Peyer's patch (tissue), 4 donors: ENCODE data around the gene CERS6.

Source experiments
- POLR2A ChIP-seq, 2 donors: fragments of 450-650 bp; IDR thresholded peaks; one replicate each; pipeline ENCODE4 v1.5.1; 2017; ENCODE audit warnings: antibody characterized with exemption in 2 of 2, mild to moderate bottlenecking in 2 of 2, moderate library complexity in 2 of 2
- TF ChIP-seq, protein P1 (sequence below), 6 experiments: fragments of 450-650 bp in 4 of 6; fragments of 200-600 bp in 2 of 6; sonication (generic) in 1 of 6; IDR thresholded peaks; one replicate each; pipeline ENCODE4 v1.5.1; 2017 to 2019; ENCODE audit warnings: antibody characterized with exemption in 6 of 6, mild to moderate bottlenecking in 3 of 6, moderate library complexity in 1 of 6

DNA sequence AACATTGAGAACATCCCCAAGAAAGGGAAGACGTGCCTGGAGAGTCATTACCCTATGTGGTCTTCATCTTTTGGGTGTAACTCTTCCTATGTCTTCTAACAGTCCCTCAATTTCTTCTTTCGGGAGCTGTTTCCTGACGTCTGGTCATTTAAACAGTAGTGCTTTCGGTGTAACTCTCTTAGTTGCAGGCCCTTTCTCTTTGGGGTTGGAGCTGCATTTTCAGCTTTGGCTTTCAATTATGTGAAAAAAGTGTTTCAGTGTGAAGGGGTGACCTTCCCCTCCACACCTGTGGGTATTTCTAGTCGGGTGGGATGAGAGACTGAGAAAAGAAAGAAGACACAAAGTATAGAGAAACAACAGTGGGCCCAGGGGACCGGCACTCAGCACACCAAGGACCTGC lies 105.9 kb downstream of the CERS6 start:
- TF ChIP-seq, protein P1, sequence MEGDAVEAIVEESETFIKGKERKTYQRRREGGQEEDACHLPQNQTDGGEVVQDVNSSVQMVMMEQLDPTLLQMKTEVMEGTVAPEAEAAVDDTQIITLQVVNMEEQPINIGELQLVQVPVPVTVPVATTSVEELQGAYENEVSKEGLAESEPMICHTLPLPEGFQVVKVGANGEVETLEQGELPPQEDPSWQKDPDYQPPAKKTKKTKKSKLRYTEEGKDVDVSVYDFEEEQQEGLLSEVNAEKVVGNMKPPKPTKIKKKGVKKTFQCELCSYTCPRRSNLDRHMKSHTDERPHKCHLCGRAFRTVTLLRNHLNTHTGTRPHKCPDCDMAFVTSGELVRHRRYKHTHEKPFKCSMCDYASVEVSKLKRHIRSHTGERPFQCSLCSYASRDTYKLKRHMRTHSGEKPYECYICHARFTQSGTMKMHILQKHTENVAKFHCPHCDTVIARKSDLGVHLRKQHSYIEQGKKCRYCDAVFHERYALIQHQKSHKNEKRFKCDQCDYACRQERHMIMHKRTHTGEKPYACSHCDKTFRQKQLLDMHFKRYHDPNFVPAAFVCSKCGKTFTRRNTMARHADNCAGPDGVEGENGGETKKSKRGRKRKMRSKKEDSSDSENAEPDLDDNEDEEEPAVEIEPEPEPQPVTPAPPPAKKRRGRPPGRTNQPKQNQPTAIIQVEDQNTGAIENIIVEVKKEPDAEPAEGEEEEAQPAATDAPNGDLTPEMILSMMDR (IDR thresholded peaks at IDR 0.05): no peak
- TF ChIP-seq POLR2A (IDR thresholded peaks at IDR 0.05): no peak
